GM12864 (cell line): ENCODE results near the gene UBAP2L.
"Not testable (repeated sequence)": the region's sequence is repeated elsewhere in the genome, so short reads cannot be mapped to it uniquely, and the experiment has no call there.

Experiments
- DNase-seq: peaks from one replicate; pipeline ENCODE4 v3.0.0-alpha.2; 2011; ENCODE audit warnings: low read depth
- H3K4me3 ChIP-seq: 2 replicates; pipeline ENCODE4 v1.5.1; 2011; ENCODE audit warnings: mild to moderate bottlenecking, low read depth, low read length, control low read depth
- TF ChIP-seq, protein P1 (sequence below): IDR thresholded peaks from 2 replicates; pipeline ENCODE4 v1.5.1; 2011; ENCODE audit warnings: low read depth, mild to moderate bottlenecking, moderate library complexity, low read length, control low read depth, inconsistent platforms; ENCODE audit errors: missing control alignments

Gene UBAP2L

DNA sequence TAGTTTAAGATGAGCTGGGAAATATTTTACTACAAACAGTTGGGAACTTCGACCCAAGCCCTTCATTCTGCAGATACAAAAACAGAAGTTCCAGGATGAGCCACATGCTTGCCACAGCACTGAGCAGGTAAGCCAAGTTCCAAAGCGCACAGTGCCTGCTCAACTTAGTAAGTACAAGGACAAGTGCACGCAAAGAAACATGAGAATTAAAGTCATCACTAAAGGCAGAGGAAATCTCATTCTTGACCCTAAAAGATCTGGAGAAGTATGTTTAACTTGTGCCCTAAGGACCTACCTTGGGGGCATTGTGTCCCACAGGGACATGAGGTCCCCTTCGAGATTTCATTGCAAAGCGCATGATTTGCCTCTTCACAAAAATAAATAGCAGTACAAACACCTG, 1.2 kb upstream of the UBAP2L start:
- peak overlapping the region; percentile 86 for H3K4me3 ChIP-seq
- TF ChIP-seq, protein P1, sequence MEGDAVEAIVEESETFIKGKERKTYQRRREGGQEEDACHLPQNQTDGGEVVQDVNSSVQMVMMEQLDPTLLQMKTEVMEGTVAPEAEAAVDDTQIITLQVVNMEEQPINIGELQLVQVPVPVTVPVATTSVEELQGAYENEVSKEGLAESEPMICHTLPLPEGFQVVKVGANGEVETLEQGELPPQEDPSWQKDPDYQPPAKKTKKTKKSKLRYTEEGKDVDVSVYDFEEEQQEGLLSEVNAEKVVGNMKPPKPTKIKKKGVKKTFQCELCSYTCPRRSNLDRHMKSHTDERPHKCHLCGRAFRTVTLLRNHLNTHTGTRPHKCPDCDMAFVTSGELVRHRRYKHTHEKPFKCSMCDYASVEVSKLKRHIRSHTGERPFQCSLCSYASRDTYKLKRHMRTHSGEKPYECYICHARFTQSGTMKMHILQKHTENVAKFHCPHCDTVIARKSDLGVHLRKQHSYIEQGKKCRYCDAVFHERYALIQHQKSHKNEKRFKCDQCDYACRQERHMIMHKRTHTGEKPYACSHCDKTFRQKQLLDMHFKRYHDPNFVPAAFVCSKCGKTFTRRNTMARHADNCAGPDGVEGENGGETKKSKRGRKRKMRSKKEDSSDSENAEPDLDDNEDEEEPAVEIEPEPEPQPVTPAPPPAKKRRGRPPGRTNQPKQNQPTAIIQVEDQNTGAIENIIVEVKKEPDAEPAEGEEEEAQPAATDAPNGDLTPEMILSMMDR: no peak
- no peak for DNase-seq

DNA sequence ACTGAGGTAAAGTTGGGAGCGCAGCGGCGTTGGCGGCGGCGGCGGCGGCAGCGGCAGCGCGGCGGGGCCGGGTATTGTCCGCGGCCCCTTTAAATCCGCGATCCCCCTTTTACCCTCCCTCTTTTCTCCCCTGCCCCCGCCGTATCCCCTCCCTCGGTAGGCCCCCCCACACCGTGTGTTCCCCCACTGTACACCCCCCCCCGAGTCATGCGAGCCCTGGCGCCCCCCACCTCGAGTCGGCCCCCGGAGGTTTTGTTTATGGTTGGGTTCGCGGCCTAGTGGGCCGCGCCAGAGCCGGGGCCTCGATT, 169 bp downstream of the UBAP2L start:
- H3K4me3 ChIP-seq: peak overlapping the region; percentile 86
- TF ChIP-seq, protein P1: no peak
- no peak for DNase-seq

DNA sequence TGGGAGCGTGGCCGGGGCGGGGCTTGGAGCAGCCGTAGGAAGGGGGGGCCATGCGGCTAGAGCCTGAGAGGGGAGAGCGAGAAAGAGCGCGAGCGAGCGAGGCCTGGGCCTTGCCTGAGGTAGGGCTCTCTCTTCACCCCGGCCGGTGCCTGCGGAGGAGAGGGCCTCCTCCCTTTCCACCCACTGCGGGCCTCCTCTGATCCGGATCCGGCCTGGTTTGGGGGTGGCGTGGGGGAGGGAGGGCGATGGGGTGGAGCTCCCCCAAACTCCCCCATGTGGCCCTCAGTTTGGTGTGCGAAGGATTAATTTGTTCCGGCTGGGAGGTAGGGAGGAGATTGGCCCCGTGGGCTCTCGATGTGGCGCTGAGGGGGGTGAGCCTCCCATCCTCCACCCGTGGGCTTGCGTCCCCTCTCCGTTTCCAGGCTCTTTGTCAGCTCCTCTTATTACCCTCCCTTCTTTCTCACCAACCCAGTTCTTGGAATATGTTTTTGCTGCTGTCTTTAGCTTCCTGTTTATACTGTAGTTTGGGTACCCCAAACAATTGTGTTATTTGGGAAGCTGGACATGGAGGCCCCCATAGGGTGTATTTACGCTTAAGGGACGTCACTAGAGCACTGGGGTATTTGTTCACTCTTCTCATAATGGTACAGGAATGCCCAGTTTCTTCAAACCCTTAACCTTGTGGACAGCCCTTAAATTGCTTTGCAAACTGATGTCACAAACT, 685 bp downstream of the UBAP2L start:
- TF ChIP-seq, protein P1: no peak
- H3K4me3 ChIP-seq: peak overlapping the region; percentile 86
- DNase-seq: no peak

- no peak for DNase-seq
- H3K4me3 ChIP-seq: peak overlapping the region; percentile 86
- TF ChIP-seq, protein P1: no peak
Observed at GRCh38 chr1:154222518-154222917, 1.8 kb downstream of the UBAP2L start.

DNA sequence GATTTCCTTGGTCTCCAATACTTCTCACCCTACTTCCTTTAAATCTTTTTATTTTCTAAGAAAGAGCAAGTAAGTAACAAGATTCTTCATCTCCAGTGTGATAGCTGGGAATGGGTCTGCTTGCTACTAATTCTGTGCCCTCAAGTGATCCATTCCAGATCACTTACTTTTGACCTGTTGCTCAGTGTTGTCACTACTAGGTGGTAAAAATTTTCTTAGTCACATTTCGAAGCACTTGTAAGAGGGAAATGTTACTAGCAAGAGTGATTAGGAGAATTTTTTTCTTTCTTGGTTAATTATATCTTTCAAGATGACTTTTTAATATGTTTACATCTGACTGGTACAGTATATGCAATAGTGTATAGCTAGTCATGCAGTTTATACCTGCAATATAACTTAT, 2.2 kb downstream of the UBAP2L start:
- TF ChIP-seq, protein P1: no peak
- no peak for DNase-seq
- H3K4me3 ChIP-seq: peak overlapping the region; percentile 8; the same call in 1 of the 2 replicates

DNA sequence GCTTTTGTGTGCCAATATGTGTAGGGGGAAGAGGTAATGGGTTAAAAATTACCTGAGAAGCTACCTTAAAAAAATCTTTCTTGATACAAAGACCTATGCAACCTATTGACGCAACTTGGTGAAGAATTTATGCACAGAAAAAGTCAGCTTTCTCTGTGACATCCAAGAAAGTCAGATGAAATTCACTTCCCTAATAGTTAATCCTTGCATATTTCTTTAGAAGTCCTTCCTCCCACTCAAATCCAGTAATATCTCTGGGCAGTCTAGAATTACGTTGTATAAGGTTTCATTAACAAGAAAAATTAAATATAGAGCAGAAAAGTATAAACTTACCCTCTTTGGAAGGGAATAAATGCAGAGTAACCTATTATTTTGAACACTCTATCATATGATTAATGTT, 2.9 kb downstream of the UBAP2L start:
- H3K4me3 ChIP-seq: no peak overlapping the region
- TF ChIP-seq, protein P1: no peak

DNA sequence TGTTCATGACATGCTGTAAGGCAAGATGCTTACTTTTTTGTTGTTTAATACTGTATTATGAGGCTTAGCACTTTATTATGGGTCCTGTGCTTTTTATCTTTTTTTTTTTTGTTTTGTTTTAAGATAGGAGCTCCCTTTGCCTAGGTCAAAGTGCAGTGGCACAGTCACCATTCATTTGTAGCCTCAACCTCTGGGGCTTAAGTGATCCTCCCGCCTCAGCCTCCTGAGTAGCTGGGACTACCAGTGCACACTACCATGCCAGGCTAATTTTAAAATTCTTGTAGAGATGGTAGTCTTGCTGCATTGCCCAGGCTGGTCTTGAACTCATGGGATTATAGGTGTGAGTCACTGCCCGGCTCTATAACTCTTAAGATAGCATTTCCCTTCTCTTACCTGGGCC, 4.6 kb downstream of the UBAP2L start:
- no peak for DNase-seq
- H3K4me3 ChIP-seq: no peak overlapping the region
- TF ChIP-seq, protein P1: no peak

More for the DNA sequence above, 2.9 kb downstream of the UBAP2L start:
- DNase-seq: no peak

DNA sequence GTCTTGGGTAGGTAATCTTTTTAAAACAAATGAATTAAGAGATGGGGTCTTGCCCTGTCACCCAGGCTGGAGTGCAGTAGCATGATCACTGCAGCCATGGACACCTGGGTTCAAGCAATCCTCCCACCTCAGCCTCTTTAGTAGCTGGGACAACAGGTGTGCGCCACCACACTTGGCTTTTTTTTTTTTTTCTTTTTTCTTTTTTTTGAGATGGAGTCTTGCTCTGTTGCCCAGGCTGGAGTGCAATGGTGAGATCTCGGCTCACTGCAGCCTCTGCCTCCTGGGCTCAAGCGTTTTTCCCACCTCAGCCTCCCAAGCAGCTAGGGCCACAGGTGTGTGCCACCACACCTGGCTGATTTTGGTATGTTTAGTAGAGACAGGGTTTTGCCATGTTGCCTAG, 10.4 kb downstream of the UBAP2L start:
- not testable (repeated sequence) for DNase-seq, H3K4me3 ChIP-seq

DNA sequence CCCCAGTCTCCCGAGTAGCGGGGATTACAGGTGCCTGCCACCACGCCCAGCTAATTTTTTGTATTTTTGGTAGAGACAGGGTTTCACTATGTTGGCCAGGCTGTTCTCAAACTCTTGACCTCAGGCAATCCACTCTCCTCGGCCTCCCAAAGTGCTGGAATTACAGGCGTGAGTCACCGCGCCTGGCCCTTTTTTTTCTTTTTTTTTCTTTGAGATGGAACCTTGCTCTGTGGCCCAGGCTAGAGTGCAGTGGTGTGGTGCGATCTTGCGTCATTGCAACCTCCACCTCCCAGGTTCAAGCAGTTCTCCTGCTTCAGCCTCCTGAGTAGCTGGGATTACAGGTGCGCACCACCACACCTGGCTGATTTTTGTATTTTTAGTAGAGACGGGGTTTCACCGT, 12.4 kb downstream of the UBAP2L start:
- not testable (repeated sequence) for H3K4me3 ChIP-seq, DNase-seq
